AG04450 (cell line): ENCODE results near the gene IKBKE. TPM values are rescaled to one million over a fixed set of nuclear protein-coding genes. Genes with fewer than 3 reads are reported as not detected.

ENCODE experiments used
- CTCF ChIA-PET: fragments of 300-600, 350-600 bp; formaldehyde crosslinking; extraction: SDS; loops from one replicate; lab custom pipeline; 2022; ENCODE audit warnings: antibody characterized with exemption, inconsistent platforms; lab: Charles Lee
- POLR2A ChIA-PET: fragments of 350-600 bp; formaldehyde crosslinking; extraction: SDS; loops from one replicate; lab custom pipeline; 2021; ENCODE audit warnings: antibody characterized with exemption, inconsistent platforms; lab: Yijun Ruan, JAX
- DNase-seq: peaks from one replicate; pipeline ENCODE4 v3.0.0-alpha.2; 2011; ENCODE audit warnings: low read depth, low spot score
- H3K27ac ChIP-seq: one replicate; pipeline ENCODE4 v1.5.1; 2012; ENCODE audit warnings: low read depth, low read length, control low read depth
- H3K27me3 ChIP-seq: one replicate; pipeline ENCODE4 v1.6.0; 2012; ENCODE audit warnings: low read length; ENCODE audit not compliant: control insufficient read depth, insufficient read depth
- H3K4me3 ChIP-seq: 2 replicates; pipeline ENCODE4 v1.5.1; 2011; ENCODE audit warnings: mild to moderate bottlenecking, low read depth, low read length, control low read depth
- H3K9me3 ChIP-seq: 2 replicates; pipeline ENCODE4 v1.5.1; 2012; ENCODE audit warnings: low read length; ENCODE audit not compliant: control insufficient read depth, insufficient read depth
- polyA plus RNA-seq: library from polyadenylated mRNA; depleted of rRNA; stranded (reverse); fragments of >200 nt; gene quantifications from 2 replicates; pipeline ENCODE4 v1.2.3, GENCODE V29; 2011
- TF ChIP-seq, protein P1 (sequence below): IDR thresholded peaks from 2 replicates; pipeline ENCODE4 v1.5.1; 2011; ENCODE audit warnings: low read depth, low read length, control low read depth, inconsistent platforms

IKBKE gene
- polyA plus RNA-seq, 1 experiment, result 20.8 TPM

DNA sequence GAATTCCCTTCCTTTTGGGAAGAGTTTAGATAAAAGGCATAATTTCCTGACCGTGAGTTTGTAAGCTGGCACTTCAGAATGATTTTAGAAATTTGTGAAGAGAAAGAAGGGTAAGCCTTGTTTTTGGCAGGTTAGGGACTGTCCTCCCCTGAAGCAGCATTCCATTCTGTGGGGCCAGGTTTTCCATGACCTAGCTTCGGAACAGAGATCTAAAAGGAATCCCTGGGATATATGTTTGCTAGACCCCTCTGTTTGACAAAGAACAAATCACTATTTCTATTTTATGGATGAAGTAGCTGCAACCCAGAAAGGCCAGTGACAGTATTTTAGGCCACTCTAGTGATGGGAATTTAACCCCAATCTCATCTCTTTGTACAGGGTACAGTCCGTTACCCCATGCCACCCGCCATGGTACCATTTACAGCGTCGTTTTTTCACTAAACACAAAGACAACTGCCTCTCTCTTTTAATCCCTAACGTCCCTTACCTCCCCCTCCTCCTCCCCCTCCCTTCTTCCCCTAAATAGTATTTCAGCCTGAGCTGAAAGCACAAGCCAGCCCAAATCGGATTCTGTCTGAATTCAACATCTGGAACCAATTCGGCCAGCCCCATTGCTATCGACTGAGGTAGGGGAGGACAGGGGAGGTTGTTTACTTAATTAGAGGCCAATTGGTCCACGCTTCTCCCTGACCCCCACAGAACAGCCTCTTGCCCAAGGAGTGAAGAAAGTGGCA, 23.4 kb upstream of the IKBKE start:
- no peaks in the 10 kb centered on the region for H3K27me3 ChIP-seq
- TF ChIP-seq, protein P1, sequence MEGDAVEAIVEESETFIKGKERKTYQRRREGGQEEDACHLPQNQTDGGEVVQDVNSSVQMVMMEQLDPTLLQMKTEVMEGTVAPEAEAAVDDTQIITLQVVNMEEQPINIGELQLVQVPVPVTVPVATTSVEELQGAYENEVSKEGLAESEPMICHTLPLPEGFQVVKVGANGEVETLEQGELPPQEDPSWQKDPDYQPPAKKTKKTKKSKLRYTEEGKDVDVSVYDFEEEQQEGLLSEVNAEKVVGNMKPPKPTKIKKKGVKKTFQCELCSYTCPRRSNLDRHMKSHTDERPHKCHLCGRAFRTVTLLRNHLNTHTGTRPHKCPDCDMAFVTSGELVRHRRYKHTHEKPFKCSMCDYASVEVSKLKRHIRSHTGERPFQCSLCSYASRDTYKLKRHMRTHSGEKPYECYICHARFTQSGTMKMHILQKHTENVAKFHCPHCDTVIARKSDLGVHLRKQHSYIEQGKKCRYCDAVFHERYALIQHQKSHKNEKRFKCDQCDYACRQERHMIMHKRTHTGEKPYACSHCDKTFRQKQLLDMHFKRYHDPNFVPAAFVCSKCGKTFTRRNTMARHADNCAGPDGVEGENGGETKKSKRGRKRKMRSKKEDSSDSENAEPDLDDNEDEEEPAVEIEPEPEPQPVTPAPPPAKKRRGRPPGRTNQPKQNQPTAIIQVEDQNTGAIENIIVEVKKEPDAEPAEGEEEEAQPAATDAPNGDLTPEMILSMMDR, result no peak
- POLR2A ChIA-PET, result no interaction called here
- H3K27ac ChIP-seq, result no peak overlapping the region
- H3K4me3 ChIP-seq, result no peak overlapping the region
- CTCF ChIA-PET, result interaction anchor here (1.1 to 3.7 kb wide), 2 partner anchors 15 to 136 kb away, joined by 3 to 22 read pairs; no protein-coding TSS in a partner anchor
- H3K9me3 ChIP-seq, result no peaks in the 10 kb centered on the region
- DNase-seq, result no peak

DNA sequence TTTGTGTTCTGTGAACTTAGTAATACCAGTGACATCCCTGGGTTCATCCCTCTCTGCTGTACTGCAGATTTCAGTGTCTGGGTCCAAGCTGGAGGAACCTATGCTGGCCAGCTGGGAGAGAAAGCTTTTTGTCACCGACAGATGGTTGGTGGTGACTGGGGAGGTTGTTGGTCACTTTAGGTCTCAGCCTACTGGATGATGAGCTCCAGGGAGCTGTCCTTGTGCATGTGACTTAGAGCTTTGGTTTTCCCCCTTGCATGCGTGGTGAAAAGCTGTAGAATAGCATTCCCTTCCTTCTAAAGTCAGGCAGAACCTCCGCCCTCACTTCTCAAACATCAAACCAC, 22.9 kb upstream of the IKBKE start:
- TF ChIP-seq, protein P1, result no peak
- no peaks in the 10 kb centered on the region for H3K9me3 ChIP-seq
- no peak for DNase-seq
- ChIA-PET POLR2A (no interaction called here), CTCF (interaction anchor here (3.7 kb wide), 1 partner anchor 15 kb away, joined by 22 read pairs; no protein-coding TSS in a partner anchor)
- no peaks in the 10 kb centered on the region for H3K27me3 ChIP-seq
- H3K27ac ChIP-seq, result no peak overlapping the region
- no peak overlapping the region for H3K4me3 ChIP-seq

DNA sequence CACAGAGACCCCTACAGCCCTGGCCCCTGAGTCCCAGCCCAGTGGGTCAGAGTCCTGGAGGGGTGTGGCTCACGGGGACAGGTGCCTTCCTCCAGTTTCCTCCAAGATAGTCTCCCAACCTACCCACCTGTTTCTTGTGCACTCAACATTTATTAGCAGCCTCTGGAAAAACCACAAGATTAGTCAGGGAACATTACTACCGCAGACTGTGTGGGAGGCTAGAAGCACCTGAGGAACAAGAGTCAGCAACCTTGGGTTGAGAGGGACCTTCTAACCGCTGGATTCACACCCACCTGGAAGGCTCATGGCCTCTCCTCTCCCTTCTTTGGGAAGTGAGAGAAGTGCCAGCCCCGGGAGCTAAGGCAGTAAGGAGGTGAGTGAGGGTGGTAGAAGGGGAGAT, 22.5 kb upstream of the IKBKE start:
- Histone ChIP-seq H3K4me3 (no peak overlapping the region), H3K27ac (no peak overlapping the region), H3K9me3 (no peaks in the 10 kb centered on the region), H3K27me3 (no peaks in the 10 kb centered on the region)
- POLR2A ChIA-PET, result no interaction called here
- no peak for DNase-seq
- CTCF ChIA-PET, result interaction anchor here (3.7 kb wide), 1 partner anchor 14 kb away, joined by 22 read pairs; no protein-coding TSS in a partner anchor
- TF ChIP-seq, protein P1, result no peak

DNA sequence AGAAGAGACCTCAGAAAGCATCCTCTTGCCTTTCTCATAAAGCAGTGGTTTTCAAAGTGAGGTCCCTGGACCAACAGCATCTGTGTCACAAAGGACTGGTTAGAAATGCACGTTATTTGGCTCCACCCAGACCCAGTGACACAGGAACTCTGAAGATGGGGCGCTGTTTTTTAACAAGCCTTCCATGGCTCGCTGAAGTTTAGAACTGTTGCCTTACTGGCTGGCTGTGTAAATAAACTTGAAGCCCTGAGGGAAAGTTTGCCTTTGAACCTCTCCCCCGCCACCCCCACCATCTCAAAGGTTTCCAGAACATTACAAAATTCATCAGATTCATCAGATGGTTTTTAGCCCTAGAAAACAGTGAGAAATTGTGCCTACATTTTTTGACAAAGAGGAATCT, 21.8 kb upstream of the IKBKE start:
- Histone ChIP-seq H3K27ac (no peak overlapping the region), H3K4me3 (no peak overlapping the region), H3K27me3 (no peaks in the 10 kb centered on the region), H3K9me3 (no peaks in the 10 kb centered on the region)
- ChIA-PET POLR2A (no interaction called here), CTCF (no interaction called here)
- TF ChIP-seq, protein P1, result no peak
- DNase-seq, result no peak

DNA sequence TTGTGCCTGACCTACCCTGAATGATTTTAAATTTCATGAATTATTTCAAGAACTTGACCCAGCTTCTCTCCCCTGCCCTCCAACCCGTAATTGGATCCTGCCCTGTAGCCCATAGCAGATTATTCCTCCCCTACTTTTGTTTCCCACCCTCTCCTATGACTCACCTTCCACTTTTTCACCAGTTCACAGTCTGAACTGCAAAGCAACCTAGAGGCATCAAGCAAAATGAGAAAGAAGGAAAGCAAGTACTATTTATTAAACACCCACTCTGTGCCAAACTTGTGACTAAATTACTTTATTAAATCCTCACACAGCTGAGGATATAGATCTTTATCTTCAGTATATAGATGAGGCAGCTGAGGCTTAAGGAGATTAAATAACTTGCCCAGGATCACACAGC, 20.7 kb upstream of the IKBKE start:
- Histone ChIP-seq H3K9me3 (no peaks in the 10 kb centered on the region), H3K4me3 (no peak overlapping the region), H3K27me3 (no peaks in the 10 kb centered on the region), H3K27ac (no peak overlapping the region)
- POLR2A ChIA-PET, result interaction anchor here (1.4 kb wide), 1 partner anchor 21 kb away, joined by 3 read pairs; the partner anchor contains the start of gene IKBKE
- TF ChIP-seq, protein P1, result no peak
- CTCF ChIA-PET, result interaction anchor here (0.7 to 3.6 kb wide), 2 partner anchors 12 to 163 kb away, joined by 3 to 34 read pairs; no protein-coding TSS in a partner anchor
- DNase-seq, result no peak
